Stimulated activated CD4-positive, alpha-beta T cell treated with anti-CD3 and anti-CD28 coated beads, Interleukin-1b, Interleukin-23, amount 100 ng/mL, for 48 hours (primary cell): ENCODE data around the gene TBL3.
"Not testable (repeated sequence)": the region's sequence is repeated elsewhere in the genome, so short reads cannot be mapped to it uniquely, and the experiment has no call there.

Experiments used
- DNase-seq: peaks from one replicate; pipeline ENCODE4 v3.0.0-alpha.2; 2020

The TBL3 gene

DNA sequence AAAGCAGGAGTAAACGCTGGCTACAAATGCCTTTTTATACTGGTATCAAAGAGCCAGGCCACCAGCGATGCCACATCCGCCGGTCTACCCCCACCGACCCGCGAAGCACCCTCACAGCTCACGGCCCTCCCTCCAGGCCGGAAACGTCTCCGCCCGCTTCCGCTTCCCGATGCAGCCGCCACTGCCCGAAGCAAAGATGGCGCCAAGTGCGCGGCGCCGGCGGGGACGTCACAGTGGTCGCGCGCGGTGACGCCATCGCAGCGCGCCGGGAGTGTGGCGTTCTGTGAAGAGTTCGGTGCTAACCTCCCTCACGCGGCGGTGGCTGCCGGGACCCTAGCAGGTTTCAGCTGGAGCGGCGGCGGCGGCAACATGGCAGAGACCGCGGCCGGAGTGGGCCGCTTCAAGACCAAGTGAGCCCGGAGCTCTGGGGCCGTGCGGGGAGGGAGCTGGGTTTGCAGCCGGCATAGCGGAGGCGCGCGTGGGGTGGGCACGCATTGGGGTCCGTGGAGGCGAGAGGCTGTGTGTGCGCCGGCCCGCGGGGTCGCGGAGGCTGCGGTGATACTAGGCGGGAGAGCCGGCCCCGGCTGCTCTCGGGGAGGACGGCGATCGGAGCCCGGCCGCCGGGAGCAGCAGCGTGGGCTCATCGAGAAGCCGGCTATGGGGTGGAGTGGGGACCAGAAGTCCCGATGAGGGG lies at the start of gene TBL3:
TSS of gene TBL3 (plus strand) at position 258 of the 694 bp plus-strand sequence. CDS start at position 370, 112 bp downstream.
- peak; percentile 96 for DNase-seq

- DNase-seq = no peak
Observed at GRCh38 chr16:1922357-1922756, 49.5 kb upstream of the TBL3 start.

DNA sequence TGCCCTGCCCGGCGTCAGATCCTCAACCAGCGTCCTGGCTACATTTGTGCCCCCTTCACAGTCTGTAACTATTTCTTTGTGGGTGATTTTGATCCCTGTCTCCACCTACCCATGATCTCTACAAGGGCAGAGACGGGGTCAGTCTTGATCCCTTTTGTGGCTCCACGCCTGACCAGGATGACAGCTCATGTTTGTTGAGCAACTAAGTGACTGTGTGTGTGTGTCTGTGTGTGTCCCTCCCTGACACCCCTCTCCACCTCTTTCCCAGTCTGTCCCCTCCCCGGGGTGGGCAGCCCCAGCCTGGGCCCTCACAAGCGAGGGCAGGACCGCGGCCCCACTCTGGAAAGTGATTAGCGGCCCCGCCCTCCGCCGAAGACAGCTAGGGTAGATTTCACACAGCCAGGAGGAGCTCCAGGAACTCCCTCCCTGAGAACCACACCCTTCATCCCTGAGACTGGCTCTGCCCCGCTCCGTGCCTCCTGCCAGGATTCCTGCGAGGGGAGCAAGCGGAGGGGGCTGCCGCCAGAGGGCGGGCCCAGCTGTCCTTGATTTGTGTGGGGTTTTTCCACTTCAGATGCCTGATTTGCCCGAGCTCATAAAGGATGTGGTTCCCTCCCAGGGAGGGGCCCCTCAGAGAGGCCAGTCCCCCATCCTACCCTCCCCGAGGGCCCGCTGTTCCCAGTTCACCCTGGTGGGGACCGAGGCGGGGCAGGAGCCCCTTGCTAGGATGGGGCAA lies 48.4 kb upstream of the TBL3 start:
- no peak for DNase-seq

DNA sequence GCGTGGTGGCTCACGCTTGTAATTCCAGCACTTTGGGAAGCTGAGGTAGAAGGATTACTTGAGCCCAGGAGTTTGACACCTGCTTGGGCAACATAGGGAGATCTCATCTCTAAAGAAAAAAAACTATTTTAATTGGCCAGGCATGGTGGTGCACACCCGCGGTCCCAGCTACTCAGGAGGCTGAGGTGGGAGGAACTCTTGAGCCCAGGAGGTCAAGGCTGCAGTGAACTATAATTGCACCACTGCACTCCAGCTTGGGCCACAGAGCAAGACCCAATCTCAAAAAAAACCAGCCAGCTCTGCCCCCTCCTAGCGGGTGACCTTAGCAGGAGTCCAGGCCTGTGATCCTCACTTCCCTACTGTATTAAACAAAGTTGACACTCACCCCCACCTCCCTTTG lies 47.8 kb upstream of the TBL3 start:
- DNase-seq = no peak

- no peak for DNase-seq
Observed at GRCh38 chr16:1926271-1926670, 45.6 kb upstream of the TBL3 start.

- DNase-seq = peak; percentile 19
Observed at GRCh38 chr16:1929105-1929504, 42.7 kb upstream of the TBL3 start.

DNA sequence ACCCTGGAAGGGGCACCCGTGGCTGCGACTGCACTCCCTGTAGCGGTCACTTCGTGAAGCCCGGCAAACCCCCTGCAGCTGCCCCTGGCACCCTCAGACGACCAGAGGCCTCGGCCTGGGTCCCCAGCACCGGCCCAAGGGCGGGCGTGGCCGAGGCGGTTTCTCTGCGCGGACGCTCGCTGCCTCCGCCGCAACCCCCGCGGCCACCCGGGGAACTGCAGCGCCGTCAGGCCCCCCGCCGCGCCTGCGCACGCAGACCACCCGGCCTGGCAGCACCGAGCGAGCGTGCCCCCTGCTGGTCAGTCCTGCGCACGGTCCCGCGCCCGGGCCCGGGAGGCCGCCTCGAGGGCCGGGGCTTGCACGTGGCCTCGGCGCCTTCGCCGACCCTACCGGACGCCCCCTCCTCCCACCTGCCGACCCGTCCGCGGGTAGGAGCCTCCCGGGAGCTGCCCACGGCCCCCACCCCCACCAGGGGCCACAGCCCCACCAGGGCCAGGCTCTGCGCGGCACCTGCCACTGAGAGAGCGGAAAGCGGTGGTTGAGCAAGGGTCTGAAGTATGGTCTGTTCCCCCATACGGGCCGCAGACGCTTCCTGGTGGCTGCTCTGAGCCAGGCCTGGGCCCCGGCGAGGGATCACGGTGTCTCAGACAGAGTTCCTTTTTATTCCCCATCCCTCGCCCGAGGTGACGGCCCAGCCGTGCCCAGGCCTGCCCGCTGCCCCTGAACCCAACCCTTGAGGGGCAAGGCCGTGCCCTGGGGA lies 42.1 kb upstream of the TBL3 start:
- peak; percentile 92 for DNase-seq

GRCh38 chr16:1930338-1930720 lies 41.5 kb upstream of the TBL3 start:
- DNase-seq = no peak

GRCh38 chr16:1932050-1933028 lies 39.5 kb upstream of the TBL3 start:
- DNase-seq = no peak

DNA sequence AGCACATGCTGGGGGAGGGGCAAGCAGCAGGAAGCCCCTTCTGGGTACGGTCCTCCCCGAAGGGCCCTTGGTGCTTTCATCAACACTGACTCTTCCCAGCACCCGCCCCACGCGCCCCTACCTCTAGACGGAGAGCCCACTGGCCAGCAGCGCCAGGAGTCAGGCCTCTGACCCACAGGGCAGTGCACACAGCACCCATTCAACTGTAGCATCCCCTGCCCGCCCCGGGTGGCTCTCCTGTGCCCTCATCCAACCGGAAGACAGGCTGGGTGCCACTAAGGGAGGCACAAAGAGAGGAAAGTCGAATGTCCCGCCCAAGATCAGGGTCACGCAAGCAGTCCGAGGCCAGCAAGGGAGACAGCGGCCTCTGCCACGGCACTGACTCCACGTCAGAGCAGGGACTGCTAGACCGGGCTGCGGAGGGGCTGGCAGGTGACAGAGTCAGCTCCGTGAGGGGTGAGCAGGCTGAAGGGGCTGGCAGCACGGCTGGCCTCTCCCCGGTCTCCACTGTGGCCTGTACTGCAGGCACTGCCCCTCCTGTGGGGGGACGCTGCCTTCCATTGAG lies 38.7 kb upstream of the TBL3 start:
- DNase-seq = no peak

- DNase-seq = no peak
Observed at GRCh38 chr16:1936945-1937479, 34.8 kb upstream of the TBL3 start.

GRCh38 chr16:1938316-1938715 lies 33.5 kb upstream of the TBL3 start:
- no peak for DNase-seq

GRCh38 chr16:1938910-1939309 lies 32.9 kb upstream of the TBL3 start:
- no peak for DNase-seq

GRCh38 chr16:1939833-1940232 lies 32.0 kb upstream of the TBL3 start:
- not testable (repeated sequence) for DNase-seq

DNA sequence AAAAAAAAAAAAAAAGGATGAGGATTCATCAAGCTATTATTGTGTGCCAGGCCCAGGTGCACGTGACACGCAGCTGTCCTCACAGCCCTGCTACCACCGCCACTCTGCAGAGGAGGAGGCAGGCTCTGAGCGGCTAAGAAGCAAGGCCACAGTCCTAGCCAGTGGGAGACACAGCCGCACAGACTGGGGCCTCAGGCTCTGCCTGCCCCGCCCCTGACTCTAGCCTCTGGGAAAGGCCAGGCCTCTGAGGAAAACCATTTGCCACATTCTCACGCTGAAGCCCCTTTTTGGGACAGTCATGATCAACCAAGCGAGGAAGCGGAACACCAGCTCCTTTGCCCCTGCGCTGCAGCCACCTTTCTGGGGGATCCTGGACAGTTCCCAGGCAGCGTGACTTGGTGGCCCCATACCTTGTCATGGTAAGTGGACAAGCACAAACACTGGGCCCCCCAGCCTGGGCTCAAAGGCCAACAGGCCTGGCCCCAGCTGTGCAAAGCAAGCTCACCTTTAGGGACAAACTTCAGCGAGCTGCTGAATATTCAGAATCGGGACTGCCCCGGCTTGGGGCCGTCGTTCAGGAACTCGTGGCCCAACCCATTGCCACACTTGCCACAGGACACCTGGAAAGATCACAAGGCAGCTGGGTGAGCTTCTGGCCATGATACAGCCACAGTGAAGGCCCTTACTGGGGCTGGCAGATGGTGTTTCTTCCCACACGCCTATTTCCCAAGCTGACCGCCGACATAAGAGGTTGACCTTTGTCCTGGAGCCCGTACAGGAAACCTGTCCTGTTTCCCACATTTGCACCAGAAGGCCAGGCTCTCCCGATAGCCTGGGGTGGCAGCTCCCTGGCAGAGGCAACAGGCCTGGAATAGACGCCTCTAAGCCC lies 31.3 kb upstream of the TBL3 start:
- no peak for DNase-seq

DNA sequence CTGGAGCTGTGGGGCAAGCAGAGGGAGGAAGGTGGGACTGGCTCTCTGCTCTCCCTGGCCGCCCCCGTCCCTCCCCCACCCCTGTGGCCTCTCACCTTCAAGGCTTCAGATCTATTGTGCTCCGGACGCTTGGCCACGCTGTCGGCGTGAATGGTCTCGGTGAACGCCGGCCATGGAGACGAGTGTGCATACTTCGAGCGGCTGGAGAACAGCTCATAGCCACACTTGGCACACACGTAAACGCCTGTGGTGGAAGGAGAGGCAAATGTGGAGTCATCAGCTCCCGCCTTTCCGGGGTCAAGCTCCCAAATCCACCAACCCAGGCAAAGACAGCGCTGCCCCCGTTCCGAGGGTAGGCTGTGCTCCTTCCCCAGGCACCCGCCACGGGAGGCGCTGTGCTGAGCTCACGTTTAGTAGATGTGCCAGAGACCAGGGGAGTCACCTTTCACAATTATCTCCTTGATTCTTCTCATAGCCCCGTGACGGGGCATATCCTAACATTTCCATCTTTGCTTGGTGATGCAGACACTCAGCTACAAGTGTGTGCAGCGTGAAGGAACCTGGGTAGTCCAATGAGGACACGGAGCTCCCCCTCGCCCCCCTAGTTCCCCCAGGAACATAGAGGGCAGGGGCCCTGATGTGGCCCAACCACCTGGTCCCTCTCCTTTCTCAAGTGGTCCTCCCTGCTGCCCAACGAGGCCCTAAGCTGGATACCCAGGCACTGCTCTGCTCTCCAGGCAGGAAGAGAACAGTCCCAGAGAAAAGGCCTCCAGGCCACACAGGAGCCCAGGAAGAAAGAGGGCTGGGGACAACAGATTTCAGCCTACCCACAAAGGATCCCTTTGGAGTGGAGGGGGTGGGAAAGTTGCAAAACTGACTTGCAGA lies 30.4 kb upstream of the TBL3 start:
- DNase-seq = no peak

GRCh38 chr16:1942047-1942809 lies 29.6 kb upstream of the TBL3 start:
- DNase-seq = no peak

GRCh38 chr16:1942810-1943726 lies 28.8 kb upstream of the TBL3 start, which contains the start of gene MSRB1:
Gene MSRB1, minus strand, starts transcription at chr16:1943199. Its CDS starts 43 bp downstream, at chr16:1943156.
- DNase-seq = peak; percentile 100
